ENCODE data around the gene APRT.
"Not testable (repeated sequence)": the region's sequence is repeated elsewhere in the genome, so short reads cannot be mapped to it uniquely, and the experiment has no call there.

The APRT gene

GRCh38 chr16:88827727-88828126 is 16.0 kb upstream of the APRT start:
- no peak for TF ChIP-seq ZFX (IDR thresholded peaks at IDR 0.05; ENCODE audit: borderline replicate concordance)
- TF ChIP-seq, protein P1, sequence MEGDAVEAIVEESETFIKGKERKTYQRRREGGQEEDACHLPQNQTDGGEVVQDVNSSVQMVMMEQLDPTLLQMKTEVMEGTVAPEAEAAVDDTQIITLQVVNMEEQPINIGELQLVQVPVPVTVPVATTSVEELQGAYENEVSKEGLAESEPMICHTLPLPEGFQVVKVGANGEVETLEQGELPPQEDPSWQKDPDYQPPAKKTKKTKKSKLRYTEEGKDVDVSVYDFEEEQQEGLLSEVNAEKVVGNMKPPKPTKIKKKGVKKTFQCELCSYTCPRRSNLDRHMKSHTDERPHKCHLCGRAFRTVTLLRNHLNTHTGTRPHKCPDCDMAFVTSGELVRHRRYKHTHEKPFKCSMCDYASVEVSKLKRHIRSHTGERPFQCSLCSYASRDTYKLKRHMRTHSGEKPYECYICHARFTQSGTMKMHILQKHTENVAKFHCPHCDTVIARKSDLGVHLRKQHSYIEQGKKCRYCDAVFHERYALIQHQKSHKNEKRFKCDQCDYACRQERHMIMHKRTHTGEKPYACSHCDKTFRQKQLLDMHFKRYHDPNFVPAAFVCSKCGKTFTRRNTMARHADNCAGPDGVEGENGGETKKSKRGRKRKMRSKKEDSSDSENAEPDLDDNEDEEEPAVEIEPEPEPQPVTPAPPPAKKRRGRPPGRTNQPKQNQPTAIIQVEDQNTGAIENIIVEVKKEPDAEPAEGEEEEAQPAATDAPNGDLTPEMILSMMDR (IDR thresholded peaks at IDR 0.05) = no peak
- H3K27ac ChIP-seq = no peak overlapping the region

DNA sequence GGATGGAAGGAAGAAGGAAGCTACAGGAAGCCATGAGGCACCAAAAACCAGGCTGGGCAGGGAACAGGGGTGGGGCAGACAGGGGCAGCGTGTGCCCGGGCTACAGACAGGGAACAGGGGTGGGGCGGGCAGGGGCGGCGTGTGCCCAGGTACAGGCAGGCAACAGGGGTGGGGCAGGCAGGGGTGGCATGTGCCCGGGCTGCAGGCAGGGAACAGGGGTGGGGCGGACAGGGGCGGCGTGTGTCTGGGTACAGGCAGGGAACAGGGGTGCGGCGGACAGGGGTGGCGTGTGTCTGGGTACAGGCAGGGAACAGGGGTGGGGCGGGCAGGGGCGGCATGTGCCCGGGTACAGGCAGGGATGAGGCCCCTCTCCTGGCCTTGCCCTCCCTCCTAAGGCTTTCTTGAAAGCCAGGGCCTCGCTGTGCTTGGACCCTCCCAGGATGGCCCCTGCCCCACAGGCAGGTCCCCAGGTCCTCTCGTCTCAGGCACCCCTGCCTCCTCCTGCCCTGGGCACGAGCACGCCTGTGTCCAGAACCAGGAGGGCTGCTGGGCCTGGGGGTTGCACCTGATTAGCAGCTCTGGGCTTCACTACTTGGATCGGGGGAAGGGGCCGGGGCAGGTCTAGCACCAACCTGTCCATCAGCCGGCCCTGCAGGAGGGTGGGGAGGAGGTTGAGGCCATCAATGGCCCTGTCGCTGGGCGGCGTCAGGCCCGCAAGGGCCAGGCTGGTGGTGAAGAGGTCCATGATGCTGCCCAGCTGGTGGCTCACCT is 14.5 kb upstream of the APRT start:
- TF ChIP-seq, protein P1 (IDR thresholded peaks at IDR 0.05) = no peak
- TF ChIP-seq ZFX (IDR thresholded peaks at IDR 0.05; ENCODE audit: borderline replicate concordance) = no peak
- no peak overlapping the region for H3K27ac ChIP-seq

- TF ChIP-seq, protein P1 (IDR thresholded peaks at IDR 0.05) = no peak
- H3K27ac ChIP-seq = no peak overlapping the region
Observed at GRCh38 chr16:88825146-88825545, 13.4 kb upstream of the APRT start.

GRCh38 chr16:88824256-88825077 is 12.7 kb upstream of the APRT start:
- H3K27ac ChIP-seq = no peak overlapping the region
- TF ChIP-seq, protein P1 (IDR thresholded peaks at IDR 0.05) = peak; percentile 10; the same call in 1 of the 2 replicates
- no peak for TF ChIP-seq ZFX (IDR thresholded peaks at IDR 0.05; ENCODE audit: borderline replicate concordance)

- not testable (repeated sequence) for H3K27ac ChIP-seq
Observed at GRCh38 chr16:88823646-88824045, 11.9 kb upstream of the APRT start.

- H3K27ac ChIP-seq = no peak overlapping the region
- TF ChIP-seq, protein P1 (IDR thresholded peaks at IDR 0.05) = no peak
- TF ChIP-seq ZFX (IDR thresholded peaks at IDR 0.05; ENCODE audit: borderline replicate concordance) = no peak
Observed at GRCh38 chr16:88822281-88823040, 10.7 kb upstream of the APRT start.

GRCh38 chr16:88821168-88821850 is 9.6 kb upstream of the APRT start:
- no peak for TF ChIP-seq ZFX (IDR thresholded peaks at IDR 0.05; ENCODE audit: borderline replicate concordance)
- TF ChIP-seq, protein P1 (IDR thresholded peaks at IDR 0.05) = peak; percentile 21; the same call in 1 of the 2 replicates
- no peak overlapping the region for H3K27ac ChIP-seq

Data from 22Rv1 (cell line).